ENCODE results near the gene LRRC32.

DNA sequence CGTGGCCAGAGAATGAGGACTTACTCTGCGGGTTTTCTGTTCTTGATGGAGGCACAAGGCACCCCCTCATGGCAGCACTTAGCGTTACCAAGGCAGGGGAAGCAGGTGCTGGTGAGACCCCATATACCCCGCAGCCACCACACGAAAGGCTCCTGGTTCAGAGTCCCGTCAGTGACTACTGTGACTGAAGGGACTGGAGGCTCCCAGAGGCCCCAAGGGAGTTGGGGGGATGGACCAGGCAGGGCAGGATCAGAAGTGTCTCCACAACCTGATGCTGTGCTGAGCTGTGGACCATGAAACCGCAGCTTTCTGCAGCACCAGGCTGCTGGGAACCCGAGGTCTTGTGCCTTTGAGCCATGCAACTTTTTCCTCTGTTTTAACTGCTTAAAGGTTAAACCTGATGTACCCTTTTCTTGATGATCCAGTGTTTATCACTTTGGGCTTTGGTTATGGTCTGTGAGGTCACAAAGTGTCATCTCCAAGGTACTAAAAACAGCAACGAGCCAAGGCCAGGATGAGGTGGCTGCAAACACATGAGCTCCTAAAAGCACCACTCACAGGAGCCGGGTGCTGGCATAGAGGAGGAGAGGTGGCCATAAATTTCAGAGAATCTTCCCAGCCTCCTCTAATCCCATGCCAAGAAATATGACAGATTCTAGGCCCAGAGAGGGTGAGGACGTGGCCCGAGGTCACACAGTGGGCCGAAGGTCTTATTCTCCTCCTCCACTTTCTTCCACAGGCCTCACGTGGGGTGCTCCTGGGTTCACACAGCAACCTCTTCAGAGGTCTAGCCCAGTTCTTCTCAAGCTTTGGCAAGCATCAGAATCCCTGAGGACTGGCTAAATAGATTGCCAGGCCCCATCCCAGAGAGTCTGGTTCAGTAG is 4.2 kb upstream of the LRRC32 start:
- TF ChIP-seq, protein P1, sequence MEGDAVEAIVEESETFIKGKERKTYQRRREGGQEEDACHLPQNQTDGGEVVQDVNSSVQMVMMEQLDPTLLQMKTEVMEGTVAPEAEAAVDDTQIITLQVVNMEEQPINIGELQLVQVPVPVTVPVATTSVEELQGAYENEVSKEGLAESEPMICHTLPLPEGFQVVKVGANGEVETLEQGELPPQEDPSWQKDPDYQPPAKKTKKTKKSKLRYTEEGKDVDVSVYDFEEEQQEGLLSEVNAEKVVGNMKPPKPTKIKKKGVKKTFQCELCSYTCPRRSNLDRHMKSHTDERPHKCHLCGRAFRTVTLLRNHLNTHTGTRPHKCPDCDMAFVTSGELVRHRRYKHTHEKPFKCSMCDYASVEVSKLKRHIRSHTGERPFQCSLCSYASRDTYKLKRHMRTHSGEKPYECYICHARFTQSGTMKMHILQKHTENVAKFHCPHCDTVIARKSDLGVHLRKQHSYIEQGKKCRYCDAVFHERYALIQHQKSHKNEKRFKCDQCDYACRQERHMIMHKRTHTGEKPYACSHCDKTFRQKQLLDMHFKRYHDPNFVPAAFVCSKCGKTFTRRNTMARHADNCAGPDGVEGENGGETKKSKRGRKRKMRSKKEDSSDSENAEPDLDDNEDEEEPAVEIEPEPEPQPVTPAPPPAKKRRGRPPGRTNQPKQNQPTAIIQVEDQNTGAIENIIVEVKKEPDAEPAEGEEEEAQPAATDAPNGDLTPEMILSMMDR (conservative IDR thresholded peaks at IDR 0.05; ENCODE audit: low read length), result peak; percentile 36
- no peak for TF ChIP-seq EZH2phosphoT487 (IDR thresholded peaks at IDR 0.05; ENCODE audit: borderline replicate concordance)
